ENCODE results near the gene ADGRG1.
"Not testable (repeated sequence)": the region's sequence is repeated elsewhere in the genome, so short reads cannot be mapped to it uniquely, and the experiment has no call there.

The ADGRG1 gene

DNA sequence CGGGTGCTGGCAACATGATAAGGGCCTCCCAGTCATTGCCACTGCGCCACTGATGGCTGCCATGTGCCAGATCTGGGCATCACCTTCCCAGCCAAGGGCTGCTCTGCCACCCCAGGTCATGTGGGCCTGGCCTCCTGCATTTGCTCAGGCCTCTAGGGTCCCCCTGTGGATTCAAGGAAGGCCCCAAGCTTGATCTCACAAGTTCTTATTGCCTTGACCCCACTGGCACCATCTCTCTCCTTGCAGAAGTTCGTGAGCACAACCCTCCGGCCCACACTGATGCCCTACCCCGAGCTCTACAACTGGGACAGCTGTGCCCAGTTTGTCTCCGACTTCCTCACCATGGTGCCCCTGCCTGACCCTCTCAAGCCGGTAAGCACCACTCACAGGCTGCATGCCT is 71.5 kb downstream of the ADGRG1 start:
- no peak for DNase-seq (ENCODE audit: low read depth)

DNA sequence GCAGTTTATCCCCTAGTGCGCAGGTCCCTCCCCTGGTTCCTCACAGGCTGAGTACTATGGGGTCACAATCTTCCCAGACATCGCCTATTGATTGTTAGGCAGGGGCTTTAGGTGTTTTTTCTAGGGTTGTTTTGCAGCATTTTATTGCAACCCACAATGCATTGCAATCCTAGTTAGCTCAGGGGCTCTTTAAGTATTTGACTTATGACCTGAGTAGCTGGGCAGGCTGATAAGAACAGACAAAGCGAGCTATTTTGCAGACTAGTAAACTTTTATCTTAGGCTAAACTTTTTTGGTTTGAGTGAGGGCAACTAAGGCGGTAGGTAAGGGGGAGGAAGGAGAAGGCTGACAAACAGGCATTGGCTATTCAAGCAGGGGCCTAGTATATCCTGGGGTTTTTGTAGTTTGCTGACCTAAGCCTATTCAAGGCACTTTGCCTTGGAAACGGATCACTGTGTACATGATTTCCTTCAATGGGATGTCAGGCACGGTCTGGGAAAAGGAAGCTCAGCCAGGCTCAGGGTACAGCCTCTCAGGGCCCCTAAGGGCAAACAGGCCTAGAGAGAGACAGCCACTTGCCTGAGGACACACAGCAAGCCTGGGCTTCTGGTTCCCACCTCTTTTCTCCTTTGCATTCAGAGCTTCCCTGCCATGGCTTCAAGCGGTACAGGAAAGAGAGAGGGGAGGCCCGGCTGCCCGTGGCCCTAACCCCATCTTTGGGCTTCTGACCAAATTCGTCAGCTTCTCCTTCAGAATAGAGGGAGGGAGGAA is 72.5 kb downstream of the ADGRG1 start:
- DNase-seq (ENCODE audit: low read depth), result no peak

DNA sequence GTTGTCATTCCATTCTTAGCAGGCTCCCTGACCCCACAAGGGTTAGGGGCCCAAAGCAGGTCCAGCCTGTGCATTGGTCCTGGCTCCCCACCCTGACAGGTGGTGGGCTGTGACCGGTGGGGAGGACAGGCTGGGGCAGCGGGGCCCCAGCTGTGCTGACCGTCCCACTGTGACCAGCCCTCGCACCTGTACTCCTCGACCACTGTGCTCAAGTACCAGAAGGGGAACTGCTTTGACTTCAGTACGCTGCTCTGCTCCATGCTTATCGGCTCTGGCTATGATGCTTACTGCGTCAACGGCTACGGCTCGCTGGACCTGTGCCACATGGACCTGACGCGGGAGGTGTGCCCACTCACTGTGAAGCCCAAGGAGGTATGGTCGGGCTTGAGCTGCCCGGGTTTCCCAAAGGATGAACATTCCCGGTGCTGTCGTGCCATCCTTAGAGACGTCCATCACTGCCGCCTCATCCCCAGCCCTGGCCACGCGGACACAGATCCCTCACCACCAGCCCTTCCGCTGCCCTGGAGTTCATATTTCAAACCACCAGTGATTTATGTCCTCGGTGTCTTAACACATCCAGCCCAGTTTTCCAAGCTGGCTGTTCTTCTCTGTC is 73.4 kb downstream of the ADGRG1 start:
- DNase-seq (ENCODE audit: low read depth), result no peak

DNA sequence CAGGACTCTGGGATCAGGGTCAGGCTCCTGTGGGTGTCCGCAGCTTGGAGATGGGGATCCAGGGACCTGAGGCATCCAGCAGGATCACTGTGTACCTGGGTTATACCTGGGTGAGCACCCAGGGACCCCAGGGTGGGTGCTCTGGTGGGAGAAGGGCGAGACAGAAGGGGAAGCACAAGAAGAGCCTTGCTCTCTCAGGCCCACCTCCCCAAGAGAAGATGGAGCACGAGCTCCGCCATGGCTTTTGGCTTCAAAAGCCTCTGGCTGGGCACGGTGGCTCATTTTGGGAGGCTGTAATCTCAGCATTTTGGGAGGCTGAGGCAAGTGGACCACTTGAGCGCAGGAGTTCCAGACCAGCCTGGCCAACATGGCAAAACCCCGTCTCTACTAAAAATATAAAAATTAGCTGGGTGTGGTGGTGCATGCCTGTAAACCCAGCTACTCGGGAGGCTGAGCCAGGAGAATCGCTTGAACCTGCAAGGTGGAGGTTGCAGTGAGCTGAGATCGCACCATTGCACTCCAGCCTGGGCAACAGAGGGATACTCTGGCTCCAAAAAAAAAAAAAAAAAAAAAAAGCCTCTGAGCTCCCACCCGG is 75.1 kb downstream of the ADGRG1 start:
- no peak for DNase-seq (ENCODE audit: low read depth)

DNA sequence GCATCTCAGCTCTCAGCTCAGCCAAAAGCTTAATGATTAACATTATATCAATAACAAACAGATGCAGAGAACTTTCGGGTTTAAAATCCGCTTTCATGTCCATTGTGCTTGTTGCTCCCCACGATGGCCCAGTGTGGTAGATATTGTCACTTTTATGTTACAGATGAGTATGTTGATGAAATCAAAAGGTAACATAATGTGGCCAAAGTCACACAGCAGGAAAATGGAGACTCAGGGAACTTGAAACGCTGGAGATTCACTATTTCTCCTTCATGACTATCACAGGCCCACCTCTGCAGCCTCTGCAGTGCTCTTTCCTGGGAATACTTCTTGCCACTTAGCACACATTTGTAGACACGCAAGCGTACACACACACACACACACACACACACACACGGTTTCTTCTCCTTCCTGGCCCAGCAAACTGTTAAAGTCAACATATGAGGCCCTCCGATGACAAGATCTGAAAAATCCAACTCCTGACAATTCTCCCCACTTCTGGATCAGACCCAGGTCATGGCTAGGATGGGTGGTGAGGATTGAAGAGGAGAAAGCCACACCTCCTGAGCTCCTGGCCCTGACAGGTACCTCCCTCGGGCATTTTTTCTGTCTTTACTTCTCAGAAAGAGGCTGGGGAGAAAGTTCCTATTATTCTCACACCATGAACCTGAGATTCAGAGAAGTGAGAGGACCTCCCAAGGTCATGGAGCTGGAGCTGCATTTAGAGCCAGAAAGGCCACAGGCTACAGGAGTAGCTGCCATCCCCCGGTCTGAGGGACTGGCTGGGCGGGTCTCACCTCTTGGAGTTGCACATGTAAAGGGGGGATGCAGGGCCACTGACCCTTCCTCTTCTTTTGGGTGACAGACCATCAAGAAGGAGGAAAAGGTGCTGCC is 75.8 kb downstream of the ADGRG1 start:
- no peak for DNase-seq (ENCODE audit: low read depth)

DNA sequence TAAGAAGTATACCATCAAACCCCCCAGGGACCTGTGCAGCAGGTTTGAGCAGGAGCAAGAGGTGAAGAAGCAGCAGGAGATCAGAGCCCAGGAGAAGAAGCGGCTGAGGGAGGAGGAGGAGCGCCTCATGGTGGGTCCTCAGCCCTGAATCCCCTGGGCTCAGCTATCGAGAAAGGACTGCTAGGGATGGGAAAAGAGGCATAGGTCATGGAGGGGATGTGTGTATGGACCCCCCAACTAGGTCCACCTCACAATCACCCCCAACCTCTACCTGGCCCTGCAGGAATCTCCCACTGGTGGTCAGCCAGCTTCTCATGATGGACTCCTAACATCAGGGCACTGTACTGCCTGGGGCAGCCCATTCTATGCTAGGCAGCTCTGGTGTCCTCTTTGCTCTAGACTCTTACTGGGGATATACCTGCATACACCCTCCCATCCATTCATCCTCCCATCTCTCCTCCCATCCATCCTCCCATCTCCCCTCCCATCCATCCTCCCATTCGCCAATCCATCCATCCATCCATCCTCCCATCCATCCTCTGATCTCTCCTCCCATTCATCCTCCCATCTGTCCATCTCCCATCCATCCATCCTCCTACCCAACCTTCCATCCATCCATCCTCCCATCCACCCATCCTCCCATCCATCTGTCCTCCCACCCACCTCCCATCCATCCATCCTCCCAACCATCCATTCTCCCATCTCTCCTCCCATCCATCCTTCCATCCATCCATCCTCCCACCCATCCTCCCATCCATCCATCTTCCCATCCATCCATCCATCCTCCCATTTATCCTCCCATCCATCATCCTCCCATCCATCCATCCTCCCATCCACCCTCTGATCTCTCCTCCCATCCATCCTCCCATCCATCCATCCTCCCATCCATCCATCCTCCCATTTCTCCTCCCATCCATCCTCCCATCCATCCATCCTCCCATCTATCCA is 76.7 kb downstream of the ADGRG1 start:
- DNase-seq (ENCODE audit: low read depth), result no peak

DNA sequence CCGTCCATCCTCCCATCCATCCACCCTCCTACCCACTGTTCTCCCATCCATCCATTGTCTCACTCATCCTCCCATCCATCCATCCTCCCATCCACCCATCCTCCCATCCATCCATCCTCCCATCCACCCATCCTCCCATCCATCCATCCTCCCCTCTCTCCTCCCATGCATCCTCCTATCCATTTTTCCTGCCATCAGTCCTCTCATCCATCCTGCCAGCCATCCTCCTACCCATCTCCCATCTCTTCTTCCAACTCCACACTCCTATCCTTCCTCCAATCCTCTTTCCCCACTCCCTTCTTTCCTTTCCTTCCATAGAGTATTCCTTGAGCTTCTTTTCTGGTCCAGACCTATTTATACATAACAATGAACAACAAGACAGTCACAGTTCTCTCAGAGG is 78.3 kb downstream of the ADGRG1 start:
- no peak for DNase-seq (ENCODE audit: low read depth)

DNA sequence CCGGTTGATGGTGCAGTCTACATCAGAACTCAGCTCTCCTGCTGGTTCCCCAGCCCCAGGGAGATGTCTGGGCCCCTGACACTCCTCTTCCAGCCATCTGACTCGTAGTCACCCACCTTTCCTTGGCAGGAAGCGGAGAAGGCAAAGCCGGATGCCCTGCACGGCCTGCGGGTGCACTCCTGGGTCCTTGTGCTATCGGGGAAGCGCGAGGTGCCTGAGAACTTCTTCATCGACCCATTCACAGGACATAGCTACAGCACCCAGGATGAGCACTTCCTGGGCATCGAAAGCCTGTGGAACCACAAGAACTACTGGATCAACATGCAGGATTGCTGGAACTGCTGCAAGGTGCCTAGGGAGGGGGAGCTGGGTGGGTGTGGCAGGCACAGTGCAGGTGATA is 78.9 kb downstream of the ADGRG1 start:
- no peak for DNase-seq (ENCODE audit: low read depth)

DNA sequence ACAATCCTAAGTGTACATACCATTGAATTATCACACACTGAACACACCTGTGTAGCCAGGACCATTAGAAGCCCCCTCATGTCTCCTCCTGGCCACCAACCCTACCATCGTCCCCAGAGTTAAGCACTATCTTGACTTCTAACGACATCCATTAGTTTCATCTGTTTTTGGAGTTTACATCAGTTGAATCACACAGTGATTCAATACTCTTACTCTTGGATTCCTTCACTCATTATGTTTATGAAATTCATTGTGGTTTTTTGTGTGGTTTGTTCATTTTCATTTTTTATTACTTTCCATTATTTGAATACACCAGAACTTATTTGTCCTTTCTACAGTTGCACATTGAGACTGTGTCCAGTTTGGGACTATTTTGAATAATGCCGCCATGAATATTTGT is 79.7 kb downstream of the ADGRG1 start:
- DNase-seq (ENCODE audit: low read depth), result no peak

DNA sequence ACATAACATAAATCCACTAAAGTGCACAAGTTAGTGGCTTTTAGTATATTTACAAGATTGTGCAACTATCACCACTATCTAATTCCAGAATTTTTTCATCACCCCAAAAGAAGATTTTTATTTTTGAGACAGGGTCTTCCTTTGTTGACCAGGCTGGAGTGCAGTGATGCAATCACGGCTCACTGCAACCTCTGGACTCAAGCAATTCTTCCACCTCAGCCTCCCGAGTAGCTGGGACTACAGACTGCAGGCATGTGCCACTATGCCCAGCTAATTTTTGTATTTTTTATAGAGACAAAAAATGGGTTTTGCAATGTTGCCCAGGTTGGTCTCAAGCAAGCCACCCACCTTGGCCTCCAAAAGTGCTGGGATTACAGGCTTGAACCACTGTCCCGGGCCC is 81.2 kb downstream of the ADGRG1 start:
- DNase-seq (ENCODE audit: low read depth), result no peak

DNA sequence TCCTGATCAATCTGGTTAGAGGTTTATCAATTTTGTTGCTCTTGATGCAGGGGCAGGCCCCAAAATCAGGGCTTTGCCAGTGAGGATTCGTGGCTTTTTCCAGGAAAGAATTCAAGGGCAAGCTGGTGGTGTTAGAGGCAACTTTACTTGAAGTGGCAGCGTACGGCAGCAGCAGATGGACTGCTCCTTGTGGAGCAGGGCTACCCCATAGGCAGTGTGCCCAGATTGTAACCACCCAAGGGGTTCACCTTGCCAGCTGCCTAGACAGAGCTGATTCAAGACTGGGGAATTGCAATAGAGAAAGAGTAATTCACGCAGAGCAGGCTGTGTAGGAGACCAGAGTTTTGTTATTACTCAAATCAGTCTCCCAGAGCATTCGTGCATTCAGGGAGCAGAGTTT is 82.9 kb downstream of the ADGRG1 start:
- DNase-seq (ENCODE audit: low read depth), result no peak

DNA sequence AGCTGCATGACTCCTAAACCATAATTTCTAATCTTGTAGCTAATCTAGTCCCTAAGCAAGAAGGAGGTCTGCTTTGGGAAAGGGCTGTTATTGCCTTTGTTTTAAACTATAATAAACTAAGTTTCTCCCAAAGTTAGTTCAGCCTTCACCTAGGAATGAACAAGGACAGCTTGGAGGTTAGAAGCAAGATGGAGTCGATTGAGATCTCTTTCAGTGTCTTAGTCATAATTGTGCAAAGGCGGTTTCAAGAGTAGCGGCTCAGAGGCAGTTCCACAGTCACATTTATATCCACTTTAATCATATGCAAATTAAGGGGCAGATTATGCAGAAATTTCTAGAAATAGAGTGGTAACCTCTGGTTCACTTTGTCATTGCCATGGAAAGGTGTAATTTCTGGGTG is 83.6 kb downstream of the ADGRG1 start:
- DNase-seq (ENCODE audit: low read depth), result no peak

DNA sequence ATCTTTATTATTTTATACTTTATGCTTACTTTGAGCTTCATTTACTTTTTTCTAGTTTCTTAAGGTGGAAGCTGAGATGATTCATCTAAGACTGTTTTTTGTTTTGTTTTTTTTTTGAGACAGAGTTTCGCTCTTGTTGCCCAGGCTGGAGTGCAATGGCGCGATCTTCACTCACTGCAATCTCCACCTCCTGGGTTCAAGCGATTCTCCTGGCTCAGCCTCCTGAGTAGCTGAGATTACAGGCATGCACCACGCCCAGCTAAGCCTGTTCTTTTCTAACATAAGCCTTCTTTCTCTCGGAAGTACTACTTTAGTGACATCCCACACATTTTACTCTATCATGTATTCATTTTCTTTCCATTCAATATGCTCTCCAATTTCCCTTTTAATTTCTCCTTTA is 84.1 kb downstream of the ADGRG1 start:
- DNase-seq (ENCODE audit: low read depth), result not testable (repeated sequence)

DNA sequence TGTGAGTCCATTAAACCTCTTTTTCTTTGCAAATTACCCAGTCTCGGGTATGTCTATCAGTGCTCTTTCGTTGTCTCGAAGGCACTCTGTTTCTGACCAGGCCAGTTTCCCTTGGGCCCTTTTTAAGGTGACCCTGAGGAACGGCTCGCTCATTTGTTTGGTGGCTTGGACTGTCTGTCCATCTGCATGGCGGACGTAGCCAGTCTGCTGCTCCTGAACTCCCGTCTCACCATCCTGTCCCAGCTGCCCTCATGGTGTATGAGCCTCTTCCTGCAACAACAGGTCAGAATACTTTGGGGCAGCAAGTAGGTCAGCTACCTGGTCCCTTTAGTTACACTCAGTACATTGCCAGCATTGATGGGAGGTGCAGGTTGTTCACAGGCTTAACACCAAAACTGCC is 85.2 kb downstream of the ADGRG1 start:
- no peak for DNase-seq (ENCODE audit: low read depth)

DNA sequence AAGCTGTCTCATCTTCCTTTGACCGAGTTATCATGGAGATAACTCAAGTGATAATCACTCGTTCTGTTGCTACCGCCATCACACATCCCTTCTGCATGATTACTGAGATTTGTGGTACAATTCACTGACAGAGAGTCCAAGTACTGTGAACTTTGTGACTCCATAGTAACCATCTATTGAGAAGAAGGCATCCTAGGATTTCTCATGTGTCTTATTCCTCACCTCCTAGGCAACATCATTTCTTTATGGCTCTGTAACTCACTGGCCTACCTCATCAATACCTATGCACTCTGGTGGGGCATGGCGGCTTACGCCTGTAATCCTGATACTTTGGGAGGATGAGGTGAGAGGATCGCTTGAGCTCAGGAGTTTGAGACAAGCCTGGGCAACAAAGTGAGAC is 85.6 kb downstream of the ADGRG1 start:
- DNase-seq (ENCODE audit: low read depth), result no peak

Data from activated gamma-delta T cell treated with anti-CD3 and anti-CD28 coated beads, Interleukin-2, amount 50 U/mL, for 16 hours (primary cell).